8988T (cell line): Measurements from ENCODE around the gene WDR89.
"Not testable (repeated sequence)": the region's sequence is repeated elsewhere in the genome, so short reads cannot be mapped to it uniquely, and the experiment has no call there.

ENCODE experiments used
- DNase-seq: peaks from one replicate; pipeline ENCODE4 v3.0.0; 2011

Gene WDR89

GRCh38 chr14:63583046-63583445 is 58.6 kb downstream of the WDR89 start:
- not testable (repeated sequence) for DNase-seq

DNA sequence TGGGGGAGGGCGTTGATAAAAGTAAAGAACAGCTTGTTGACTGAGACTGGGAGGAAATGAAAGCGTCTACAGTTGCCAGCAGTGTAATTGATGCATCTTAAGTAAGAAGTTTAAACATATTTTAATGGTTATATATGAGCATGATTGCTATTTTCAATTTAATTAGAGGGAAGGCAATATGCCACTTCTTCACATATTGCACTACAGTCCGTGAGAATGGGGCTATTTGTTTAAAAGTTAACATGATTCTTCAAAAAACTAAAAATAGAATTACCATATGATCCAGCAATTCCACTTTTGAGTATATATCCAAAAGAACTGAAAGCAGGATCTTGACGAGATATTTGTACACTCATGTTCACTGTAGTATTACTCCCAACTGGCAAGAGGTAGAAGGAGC is 60.2 kb downstream of the WDR89 start:
- DNase-seq = no peak

DNA sequence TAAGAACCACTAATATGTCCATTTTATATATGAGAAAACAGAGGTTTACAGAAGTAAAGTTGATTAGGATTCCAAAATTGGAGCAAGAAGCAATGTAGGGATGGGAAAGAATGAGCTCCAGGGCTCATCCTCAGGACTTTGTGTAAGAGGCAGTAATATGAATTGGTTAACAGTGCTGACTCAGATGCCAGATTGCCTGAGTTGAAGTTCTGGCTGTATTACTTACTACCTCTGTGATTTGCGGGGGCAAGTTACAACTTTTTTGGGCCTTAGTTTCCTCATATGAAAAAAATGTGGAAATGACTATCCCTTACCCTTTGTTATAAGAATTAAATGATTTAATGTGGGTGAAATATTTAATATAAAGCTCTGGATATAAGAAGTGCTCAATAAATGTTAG is 63.4 kb downstream of the WDR89 start:
- no peak for DNase-seq

GRCh38 chr14:63573581-63573980 is 68.1 kb downstream of the WDR89 start:
- no peak for DNase-seq

GRCh38 chr14:63565448-63565847 is 76.2 kb downstream of the WDR89 start:
- DNase-seq = no peak

DNA sequence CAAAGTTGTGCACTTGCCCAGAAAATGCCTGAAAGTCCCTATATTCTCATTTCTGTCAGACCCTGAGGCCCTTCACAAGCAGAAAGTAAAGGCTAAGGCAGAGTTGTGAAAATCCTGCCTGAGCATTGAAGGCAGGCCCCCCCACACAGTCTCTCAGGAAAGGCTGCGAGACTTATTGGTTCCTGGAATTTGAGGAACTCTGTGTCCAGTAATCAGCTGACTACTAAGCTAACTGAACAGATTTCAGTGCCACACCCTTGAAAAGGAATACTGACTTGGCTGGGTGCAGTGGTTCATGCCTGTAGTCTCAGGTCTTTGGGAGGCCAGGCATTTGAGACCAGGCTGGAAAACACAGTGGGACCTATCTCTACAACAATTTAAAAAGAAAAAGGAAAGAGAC is 77.4 kb downstream of the WDR89 start:
- DNase-seq = no peak

DNA sequence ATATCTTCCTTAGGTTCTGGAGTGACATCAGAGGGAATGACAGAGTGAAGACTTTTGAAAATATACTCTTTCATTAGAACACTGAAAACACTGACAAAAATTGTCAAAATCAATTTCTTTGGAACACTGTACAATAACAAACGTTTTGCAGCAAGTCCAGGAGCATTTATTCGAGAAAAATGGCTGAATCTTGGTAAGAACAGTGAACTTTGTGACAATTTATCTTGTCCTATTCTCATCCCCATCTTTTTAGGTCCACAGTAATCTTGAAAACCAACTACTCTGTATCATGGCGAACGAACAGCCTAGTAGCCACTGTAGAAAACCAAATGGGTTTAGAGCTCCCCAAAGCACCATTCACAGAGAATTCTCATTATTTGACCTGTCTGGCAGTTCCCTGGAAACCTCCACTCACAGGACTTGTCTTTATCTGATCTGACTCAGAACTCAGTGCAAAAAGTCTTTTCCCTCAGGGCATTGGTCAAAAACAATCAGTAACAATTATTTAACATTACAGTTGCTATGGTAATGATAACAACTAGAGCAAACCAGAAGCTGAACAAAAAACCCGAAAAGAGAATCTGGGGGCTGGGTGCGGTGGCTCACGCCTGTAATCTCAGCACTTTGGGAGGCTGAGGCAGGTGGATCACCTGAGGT is 78.2 kb downstream of the WDR89 start:
- DNase-seq = no peak

DNA sequence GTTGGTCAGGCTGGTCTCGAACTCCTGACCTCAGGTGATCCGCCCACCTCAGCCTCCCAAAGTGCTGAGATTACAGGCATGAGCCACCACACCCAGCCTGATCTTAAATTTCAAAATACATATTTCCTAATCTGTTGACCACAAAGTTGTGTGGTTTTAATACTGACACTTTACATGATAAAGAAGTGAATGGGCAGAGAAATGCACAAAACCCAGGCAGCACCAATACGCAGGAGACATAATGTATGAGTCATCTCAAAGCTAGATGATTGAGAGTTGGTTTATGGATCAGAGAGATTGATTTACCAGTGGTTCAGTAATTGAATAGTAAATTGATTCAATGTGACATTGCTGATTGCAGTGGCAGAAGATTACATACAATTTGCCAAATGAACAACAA is 79.3 kb downstream of the WDR89 start:
- no peak for DNase-seq

GRCh38 chr14:63555572-63555971 is 86.1 kb downstream of the WDR89 start:
- no peak for DNase-seq

GRCh38 chr14:63551332-63551731 is 90.3 kb downstream of the WDR89 start:
- no peak for DNase-seq

DNA sequence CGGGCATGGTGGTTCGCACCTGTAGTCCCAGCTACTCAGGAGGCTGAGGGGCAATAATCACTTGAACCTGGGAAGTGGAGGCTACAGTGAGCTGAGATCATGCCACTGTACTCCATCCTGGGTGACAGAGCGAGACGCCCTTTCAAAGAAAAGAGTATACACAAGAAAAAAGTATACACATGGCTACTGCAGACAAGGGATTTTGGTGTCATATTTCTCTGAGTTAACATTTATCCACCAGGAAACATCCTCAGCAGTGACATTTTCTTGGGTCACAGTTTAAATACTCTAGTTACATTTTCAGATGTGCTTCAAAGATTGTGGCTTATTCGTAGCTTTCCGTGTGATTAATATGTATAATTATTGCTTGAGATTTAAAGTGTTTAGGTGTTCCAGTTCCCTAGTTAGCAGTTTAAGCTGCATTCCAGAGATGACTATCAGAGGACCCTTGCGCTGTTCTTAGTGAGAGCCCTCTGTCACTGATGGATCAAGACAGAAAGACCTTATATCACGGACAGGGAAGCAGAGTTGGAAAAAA is 93.8 kb downstream of the WDR89 start:
- no peak for DNase-seq
